Measurements from ENCODE around the gene KIF15.
"Not testable (repeated sequence)": the region's sequence is repeated elsewhere in the genome, so short reads cannot be mapped to it uniquely, and the experiment has no call there.

The KIF15 gene

GRCh38 chr3:44761424-44762169 is at the start of gene KIF15, which contains the start of gene KIAA1143:
TSS of gene KIF15 (plus strand) at chr3:44761794. CDS start at chr3:44761866, 72 bp downstream.
TSS of gene KIAA1143 (minus strand) at chr3:44761619. CDS start at chr3:44761602, 17 bp downstream.
- DNase-seq = peak; percentile 96

GRCh38 chr3:44712455-44713075 is 49.0 kb upstream of the KIF15 start, which contains the start of gene ZNF502:
TSS of gene ZNF502 (plus strand) at chr3:44712660. CDS start at chr3:44720262, 7,602 bp downstream.
- DNase-seq = peak; percentile 60

- no peak for DNase-seq
Measured at GRCh38 chr3:44721231-44722102, 40.1 kb upstream of the KIF15 start.

DNA sequence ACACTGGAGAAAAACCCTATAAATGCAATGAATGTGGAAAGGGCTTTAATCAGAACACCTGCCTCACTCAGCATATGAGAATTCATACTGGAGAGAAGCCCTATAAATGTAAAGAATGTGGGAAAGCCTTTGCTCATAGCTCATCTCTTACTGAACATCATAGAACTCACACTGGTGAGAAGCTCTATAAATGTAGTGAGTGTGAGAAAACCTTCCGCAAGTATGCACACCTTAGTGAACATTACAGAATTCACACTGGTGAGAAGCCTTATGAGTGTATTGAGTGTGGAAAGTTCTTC is 39.5 kb upstream of the KIF15 start:
- DNase-seq = no peak

DNA sequence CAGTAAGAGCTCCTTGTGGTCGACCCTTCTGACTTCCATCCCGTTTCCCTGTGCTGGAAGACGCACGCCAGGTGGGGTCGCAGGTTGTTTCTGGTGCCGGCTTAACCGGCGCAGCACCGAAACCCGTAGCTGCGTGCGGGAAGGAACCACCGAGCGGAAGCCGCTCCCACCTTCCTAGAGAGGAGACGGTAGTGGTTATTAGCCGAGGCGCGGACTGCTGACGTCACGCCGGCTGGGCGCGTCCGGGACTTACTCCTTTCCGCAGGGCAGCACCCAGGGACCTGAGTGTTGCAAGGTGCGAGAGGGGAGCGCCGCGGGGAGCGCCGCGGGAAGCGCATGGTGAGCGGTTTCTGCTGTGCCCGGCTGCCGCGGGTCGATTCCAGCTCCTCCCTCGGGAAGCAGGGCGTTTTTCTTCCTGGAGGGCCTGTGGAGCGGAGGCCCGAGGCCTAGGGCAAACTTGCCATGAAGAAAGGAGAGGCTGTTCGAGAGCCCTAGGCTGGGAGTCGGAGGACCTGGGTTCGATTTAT is 32.1 kb upstream of the KIF15 start, which contains the start of gene ZNF501:
Gene ZNF501 (plus strand): TSS at position 252 of the 527 bp plus-strand sequence. CDS start 4,787 bp downstream, outside the sequence.
- DNase-seq = peak; percentile 87

DNA sequence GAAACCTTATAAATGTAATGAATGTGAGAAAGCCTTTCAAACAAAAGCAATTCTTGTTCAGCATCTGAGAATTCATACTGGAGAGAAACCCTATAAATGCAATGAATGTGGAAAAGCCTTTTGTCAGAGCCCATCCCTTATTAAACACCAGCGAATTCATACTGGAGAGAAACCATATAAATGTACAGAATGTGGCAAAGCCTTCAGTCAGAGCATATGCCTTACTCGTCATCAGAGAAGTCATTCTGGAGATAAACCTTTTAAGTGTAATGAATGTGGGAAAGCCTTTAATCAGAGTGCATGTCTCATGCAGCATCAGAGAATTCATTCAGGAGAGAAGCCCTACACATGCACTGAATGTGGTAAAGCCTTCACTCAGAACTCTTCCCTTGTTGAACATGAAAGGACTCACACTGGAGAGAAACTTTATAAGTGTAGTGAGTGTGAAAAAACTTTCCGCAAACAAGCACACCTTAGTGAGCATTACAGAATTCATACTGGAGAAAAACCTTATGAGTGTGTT is 26.9 kb upstream of the KIF15 start:
- no peak for DNase-seq

DNA sequence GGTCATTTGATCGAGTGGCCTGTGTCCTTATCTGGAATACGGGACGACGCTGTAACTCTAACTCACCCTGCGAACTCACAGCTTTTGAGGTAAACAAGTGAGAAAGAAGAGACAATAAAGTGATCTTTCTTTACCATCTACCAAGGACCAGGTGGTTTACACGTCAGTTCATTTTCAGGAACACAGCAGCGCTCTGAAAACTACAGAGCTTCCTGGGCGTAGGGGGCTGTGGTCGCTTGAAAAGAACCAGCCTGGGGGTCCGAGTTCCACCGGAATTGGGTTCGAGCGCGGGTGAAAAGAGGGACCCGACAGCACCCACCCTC is 532 bp upstream of the KIF15 start:
- no peak for DNase-seq

GRCh38 chr3:44762170-44762677 is 630 bp downstream of the KIF15 start:
- DNase-seq = no peak

DNA sequence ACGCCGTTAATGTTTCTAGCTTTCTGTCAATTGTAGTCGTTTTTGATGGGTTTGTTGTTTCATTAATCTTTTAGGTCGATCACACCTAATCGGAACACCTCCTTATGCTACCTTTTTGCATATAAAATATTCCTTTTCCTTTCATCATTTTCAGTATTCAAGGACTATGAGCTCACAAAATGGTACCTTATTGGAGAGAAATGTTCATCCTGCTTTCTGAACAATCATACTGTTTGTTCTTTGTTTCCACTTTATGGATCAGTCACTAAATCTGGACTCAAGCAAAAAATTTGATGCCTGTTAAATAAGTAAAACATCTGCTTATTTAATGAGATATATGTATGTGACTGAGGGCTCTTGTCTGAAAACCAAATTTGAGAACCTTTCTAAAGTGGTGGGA is 1.1 kb downstream of the KIF15 start:
- no peak for DNase-seq

DNA sequence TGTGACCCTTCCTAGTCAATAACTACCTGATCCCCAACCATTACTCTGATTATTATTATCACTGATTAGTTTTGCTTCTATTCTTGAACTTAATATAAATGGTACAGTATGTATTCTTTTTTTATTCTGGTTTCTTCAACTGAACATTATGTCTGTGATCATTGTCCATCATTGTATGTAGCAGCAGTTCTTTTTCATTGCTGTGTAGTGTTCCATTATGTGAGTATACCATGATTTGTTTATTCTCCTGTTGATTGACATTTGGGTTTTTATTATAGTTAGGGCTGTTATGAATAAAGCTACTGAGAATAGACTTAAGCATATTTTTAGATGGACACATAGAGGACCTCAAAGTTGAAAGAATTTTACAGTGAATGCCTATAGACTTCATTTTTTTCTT is 2.7 kb downstream of the KIF15 start:
- no peak for DNase-seq

- DNase-seq = no peak
Measured at GRCh38 chr3:44771424-44772098, 10.0 kb downstream of the KIF15 start.

DNA sequence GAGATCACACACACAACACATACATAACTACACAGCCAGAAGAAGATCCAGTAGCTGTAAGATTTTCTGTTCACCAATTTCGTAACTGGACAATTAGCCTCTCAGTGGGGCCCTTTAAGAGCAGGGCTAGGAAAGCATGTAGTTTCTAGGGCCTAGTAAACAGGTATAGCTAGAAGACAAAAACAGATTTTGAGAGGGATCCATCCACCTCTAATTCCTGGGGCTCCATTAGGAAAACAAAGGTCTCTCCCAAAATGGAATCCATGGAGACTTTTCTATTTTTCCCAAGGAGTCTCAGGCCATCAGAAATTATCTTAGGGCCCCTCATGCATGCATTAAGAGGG is 10.5 kb downstream of the KIF15 start:
- no peak for DNase-seq

GRCh38 chr3:44782891-44783290 is 21.3 kb downstream of the KIF15 start:
- no peak for DNase-seq

DNA sequence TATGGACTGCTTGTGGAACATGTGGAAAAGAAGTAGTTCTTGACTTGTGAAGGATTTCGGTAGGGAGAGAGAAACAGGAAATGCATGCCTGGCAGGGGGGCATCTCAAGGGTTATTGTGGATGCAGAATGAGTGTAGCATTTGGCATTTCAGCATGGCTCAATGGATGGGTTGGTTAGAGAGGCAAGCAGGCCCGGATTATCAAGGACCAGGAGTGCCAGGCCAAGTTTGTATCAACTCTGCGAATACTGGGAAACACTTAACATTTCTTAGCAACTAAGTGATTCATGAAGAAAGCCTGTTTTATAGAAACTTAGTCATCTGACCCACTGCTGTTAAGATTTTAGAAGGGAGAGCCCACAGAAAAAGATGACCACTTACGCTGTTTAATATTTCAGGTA is 33.6 kb downstream of the KIF15 start:
- DNase-seq = no peak

GRCh38 chr3:44802011-44802410 is 40.4 kb downstream of the KIF15 start:
- DNase-seq = no peak

GRCh38 chr3:44803298-44803697 is 41.7 kb downstream of the KIF15 start:
- no peak for DNase-seq

GRCh38 chr3:44805960-44806359 is 44.4 kb downstream of the KIF15 start:
- DNase-seq = no peak

DNA sequence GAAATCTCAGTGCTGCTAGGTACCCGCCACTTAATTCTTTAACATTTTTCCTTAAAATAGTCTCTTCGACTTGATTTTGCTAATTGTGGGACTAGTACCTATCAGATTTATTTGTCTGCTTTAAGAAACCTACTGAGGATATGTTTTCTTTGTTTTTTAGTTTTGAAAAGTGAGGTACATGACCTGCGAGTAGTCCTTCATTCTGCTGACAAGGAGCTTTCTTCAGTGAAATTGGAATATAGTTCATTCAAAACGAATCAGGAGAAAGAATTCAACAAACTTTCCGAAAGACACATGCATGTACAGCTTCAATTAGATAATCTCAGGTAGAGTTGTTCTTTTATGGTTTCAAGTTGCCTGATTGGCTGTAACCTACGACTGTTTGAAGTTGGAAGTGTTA is 53.2 kb downstream of the KIF15 start:
- no peak for DNase-seq

- not testable (repeated sequence) for DNase-seq
Measured at GRCh38 chr3:44816334-44816733, 54.7 kb downstream of the KIF15 start.

GRCh38 chr3:44821206-44821605 is 59.6 kb downstream of the KIF15 start:
- not testable (repeated sequence) for DNase-seq

DNA sequence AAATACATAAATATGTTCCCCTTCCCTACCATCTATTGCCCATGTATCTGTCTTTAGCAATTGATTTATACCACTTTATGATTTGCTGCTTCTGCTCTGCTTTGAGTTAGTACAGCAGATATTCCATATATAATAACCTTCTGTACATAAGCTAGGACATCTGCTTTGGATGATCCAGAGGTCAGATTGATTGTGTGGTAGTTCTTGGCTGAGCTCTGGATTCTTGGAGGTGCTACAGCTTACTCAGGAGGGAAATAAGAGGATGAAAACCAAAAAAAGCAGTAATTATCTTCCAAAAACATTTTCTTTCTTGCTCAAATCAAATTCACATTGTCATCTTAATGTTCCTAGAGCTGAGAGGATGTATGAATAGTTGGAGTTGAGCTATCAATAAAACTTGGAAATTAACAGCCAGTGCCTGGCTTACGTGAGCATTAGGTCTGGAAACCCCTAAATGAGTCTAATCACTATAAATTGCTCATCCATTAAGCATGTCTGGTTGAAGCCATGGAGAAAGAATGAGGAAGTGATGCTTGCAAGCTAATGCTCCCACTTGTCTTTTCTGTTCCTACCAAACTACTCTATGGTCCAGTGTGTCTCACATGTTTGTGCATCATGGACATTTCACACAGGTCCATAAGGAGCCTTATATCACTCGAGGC is 63.8 kb downstream of the KIF15 start:
- DNase-seq = no peak

DNA sequence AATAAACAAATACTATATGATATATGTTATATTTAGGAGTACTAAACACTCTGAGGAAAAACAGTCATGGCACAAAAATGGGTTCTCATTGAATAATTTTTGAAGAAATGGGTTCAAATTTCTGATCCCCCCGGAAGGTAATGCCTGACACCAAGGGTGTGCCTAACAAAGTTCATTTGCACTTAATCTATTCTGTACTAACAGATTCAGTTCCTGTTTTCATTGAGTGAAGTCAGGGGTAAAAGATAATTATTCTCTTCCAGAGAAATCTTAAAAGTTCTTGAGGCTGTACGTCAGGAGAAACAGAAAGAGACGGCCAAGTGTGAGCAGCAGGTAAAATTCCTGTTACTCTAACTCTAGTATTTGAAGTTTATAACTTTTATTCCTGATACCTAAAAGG is 65.6 kb downstream of the KIF15 start:
- no peak for DNase-seq
